ENCODE measurements around the gene CCL19.

Gene CCL19

GRCh38 chr9:34647651-34648050, 43.4 kb downstream of the CCL19 start:
- H3K9ac ChIP-seq (ENCODE audit: low read length) = peak overlapping the region; percentile 72; the same call in 1 of the 2 replicates
- H3K36me3 ChIP-seq (ENCODE audit: low read length) = no peaks in the 10 kb centered on the region
- H3K27ac ChIP-seq (ENCODE audit: low read depth, low read length) = no peak overlapping the region
- peak overlapping the region; percentile 58 for H3K4me2 ChIP-seq (ENCODE audit: low read depth, low read length, poor library complexity, severe bottlenecking)
- H3K4me3 ChIP-seq (ENCODE audit: insufficient read depth, low read length, poor library complexity, severe bottlenecking) = peak overlapping the region; percentile 69
- H2AFZ ChIP-seq (ENCODE audit: low read depth, low read length, severe bottlenecking) = no peak overlapping the region
- no peaks in the 10 kb centered on the region for H3K9me2 ChIP-seq (replicated peaks; ENCODE audit: insufficient read depth, low read length)
- H3K27me3 ChIP-seq (ENCODE audit: low read length) = no peaks in the 10 kb centered on the region
- no peaks in the 10 kb centered on the region for H4K20me1 ChIP-seq (ENCODE audit: low read depth, low read length)
- TF ChIP-seq EZH2phosphoT487 (conservative IDR thresholded peaks at IDR 0.05; ENCODE audit: low read length) (no peak), CTCF (IDR thresholded peaks at IDR 0.05; ENCODE audit: insufficient read depth, low read length, poor library complexity, severe bottlenecking) (no peak)
- no peaks in the 10 kb centered on the region for H3K9me3 ChIP-seq (ENCODE audit: insufficient read depth, low read length)
- H3F3A ChIP-seq (ENCODE audit: insufficient read depth) = no peaks in the 10 kb centered on the region
- H3K79me2 ChIP-seq (ENCODE audit: insufficient read depth, low read length) = no peaks in the 10 kb centered on the region

- Histone ChIP-seq H3K4me2 (ENCODE audit: low read depth, low read length, poor library complexity, severe bottlenecking) (peak overlapping the region; percentile 58), H3F3A (ENCODE audit: insufficient read depth) (no peaks in the 10 kb centered on the region), H3K27me3 (ENCODE audit: low read length) (no peaks in the 10 kb centered on the region), H3K9me3 (ENCODE audit: insufficient read depth, low read length) (no peaks in the 10 kb centered on the region), H3K9ac (ENCODE audit: low read length) (peak overlapping the region; percentile 72), H2AFZ (ENCODE audit: low read depth, low read length, severe bottlenecking) (peak overlapping the region; percentile 83), H3K36me3 (ENCODE audit: low read length) (no peaks in the 10 kb centered on the region), H3K27ac (ENCODE audit: low read depth, low read length) (no peak overlapping the region), H3K9me2 (replicated peaks; ENCODE audit: insufficient read depth, low read length) (no peaks in the 10 kb centered on the region), H3K4me3 (ENCODE audit: insufficient read depth, low read length, poor library complexity, severe bottlenecking) (peak overlapping the region; percentile 69), H3K79me2 (ENCODE audit: insufficient read depth, low read length) (no peaks in the 10 kb centered on the region), H4K20me1 (ENCODE audit: low read depth, low read length) (no peaks in the 10 kb centered on the region)
- no peak for TF ChIP-seq CTCF (IDR thresholded peaks at IDR 0.05; ENCODE audit: insufficient read depth, low read length, poor library complexity, severe bottlenecking)
- TF ChIP-seq EZH2phosphoT487 (conservative IDR thresholded peaks at IDR 0.05; ENCODE audit: low read length) = no peak
Measured at GRCh38 chr9:34647084-34647403, 44.0 kb downstream of the CCL19 start.

GRCh38 chr9:34646211-34647083, 44.6 kb downstream of the CCL19 start, which contains the start of gene GALT:
TSS of gene GALT (plus strand) at chr9:34646675. CDS start at chr9:34646705, 30 bp downstream.
- no peaks in the 10 kb centered on the region for H3K27me3 ChIP-seq (ENCODE audit: low read length)
- H3K79me2 ChIP-seq (ENCODE audit: insufficient read depth, low read length) = no peaks in the 10 kb centered on the region
- no peaks in the 10 kb centered on the region for H4K20me1 ChIP-seq (ENCODE audit: low read depth, low read length)
- H3K9me3 ChIP-seq (ENCODE audit: insufficient read depth, low read length) = no peaks in the 10 kb centered on the region
- H2AFZ ChIP-seq (ENCODE audit: low read depth, low read length, severe bottlenecking) = peak within 1 kb of the TSS; percentile 83
- H3K4me2 ChIP-seq (ENCODE audit: low read depth, low read length, poor library complexity, severe bottlenecking) = peak within 1 kb of the TSS; percentile 58
- no peaks in the 10 kb centered on the region for H3F3A ChIP-seq (ENCODE audit: insufficient read depth)
- no peaks in the 10 kb centered on the region for H3K9me2 ChIP-seq (replicated peaks; ENCODE audit: insufficient read depth, low read length)
- peak within 1 kb of the TSS; percentile 23; the same call in 1 of the 2 replicates for H3K27ac ChIP-seq (ENCODE audit: low read depth, low read length)
- peak within 1 kb of the TSS; percentile 69 for H3K4me3 ChIP-seq (ENCODE audit: insufficient read depth, low read length, poor library complexity, severe bottlenecking)
- TF ChIP-seq CTCF (IDR thresholded peaks at IDR 0.05; ENCODE audit: insufficient read depth, low read length, poor library complexity, severe bottlenecking) (peak; percentile 70), EZH2phosphoT487 (conservative IDR thresholded peaks at IDR 0.05; ENCODE audit: low read length) (no peak)
- peak within 1 kb of the TSS; percentile 72 for H3K9ac ChIP-seq (ENCODE audit: low read length)
- H3K36me3 ChIP-seq (ENCODE audit: low read length) = no peaks in the 10 kb centered on the region

Measured in SU-DHL-6 (cell line).